DMS79 (cell line): ENCODE results near the gene TOE1.
"Not testable (repeated sequence)": the region's sequence is repeated elsewhere in the genome, so short reads cannot be mapped to it uniquely, and the experiment has no call there.

Source experiments
- DNase-seq: peaks from one replicate; lab custom pipeline; 2025; lab: John Stamatoyannopoulos, UW

The TOE1 gene

GRCh38 chr1:45339789-45340558 lies at the start of gene TOE1, which contains the start of gene MUTYH:
TOE1 (plus strand) TSS chr1:45340170; CDS start chr1:45340253, 83 bp downstream.
MUTYH (minus strand) TSS chr1:45340440; CDS start chr1:45334505, 5,935 bp downstream.
- peak; percentile 88 for DNase-seq

- DNase-seq, result not testable (repeated sequence)
Measured at GRCh38 chr1:45291002-45291401, 49.0 kb upstream of the TOE1 start.

GRCh38 chr1:45291716-45292115 lies 48.3 kb upstream of the TOE1 start:
- no peak for DNase-seq

- no peak for DNase-seq
Measured at GRCh38 chr1:45297666-45298356, 42.2 kb upstream of the TOE1 start.

DNA sequence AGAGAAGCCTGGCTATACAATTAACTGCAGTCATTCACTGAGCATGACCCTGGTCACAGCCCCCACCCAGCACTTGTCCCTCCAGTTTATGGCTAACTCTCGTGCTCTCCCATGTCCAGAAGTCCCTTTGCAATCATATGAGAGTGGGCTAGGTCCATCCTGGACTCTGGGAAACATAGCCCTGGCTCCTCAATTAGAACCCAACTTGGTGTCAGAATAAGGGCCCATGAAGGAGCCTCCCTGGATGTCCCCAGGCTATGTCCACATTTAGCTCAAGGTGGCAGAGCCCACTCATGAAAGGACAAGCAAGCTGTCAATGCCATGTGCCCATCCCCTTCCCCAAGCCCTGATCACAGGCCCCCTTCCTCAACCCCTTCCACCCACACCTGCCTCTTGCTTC lies 40.7 kb upstream of the TOE1 start:
- no peak for DNase-seq

GRCh38 chr1:45299981-45300668 lies 39.8 kb upstream of the TOE1 start:
- peak; percentile 17 for DNase-seq

- no peak for DNase-seq
Measured at GRCh38 chr1:45300669-45300997, 39.3 kb upstream of the TOE1 start.

DNA sequence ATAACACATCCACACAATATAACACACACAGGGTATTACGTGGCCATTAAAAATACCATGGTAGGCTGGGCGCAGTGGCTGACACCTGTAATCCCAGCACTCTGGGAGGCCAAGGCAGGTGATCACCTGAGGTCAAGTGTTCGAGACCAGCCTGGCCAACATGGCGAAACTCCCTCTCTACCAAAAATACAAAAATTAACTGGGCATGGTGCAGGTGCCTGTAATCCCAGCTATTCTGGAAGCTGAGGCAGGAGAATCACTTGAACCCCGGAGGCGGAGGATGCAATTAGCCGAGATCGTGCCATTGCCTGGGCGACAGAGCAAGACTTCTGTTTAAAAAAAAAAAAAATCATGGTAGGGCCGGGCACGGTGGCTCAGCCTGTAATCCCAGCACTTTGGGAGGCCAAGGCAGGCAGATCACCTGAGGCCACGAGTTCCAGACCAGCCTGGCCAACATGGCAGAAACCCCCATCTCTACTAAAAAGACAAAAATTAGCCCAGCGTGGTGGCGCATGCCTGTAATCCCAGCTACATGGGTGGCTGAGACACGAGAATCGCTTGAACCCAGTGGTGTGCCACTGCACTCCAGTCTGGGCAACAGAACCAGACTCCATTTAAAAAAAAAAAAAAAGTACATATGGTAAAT lies 37.3 kb upstream of the TOE1 start:
- DNase-seq, result no peak

- DNase-seq, result peak; percentile 95
Measured at GRCh38 chr1:45303520-45304310, 36.3 kb upstream of the TOE1 start.

DNA sequence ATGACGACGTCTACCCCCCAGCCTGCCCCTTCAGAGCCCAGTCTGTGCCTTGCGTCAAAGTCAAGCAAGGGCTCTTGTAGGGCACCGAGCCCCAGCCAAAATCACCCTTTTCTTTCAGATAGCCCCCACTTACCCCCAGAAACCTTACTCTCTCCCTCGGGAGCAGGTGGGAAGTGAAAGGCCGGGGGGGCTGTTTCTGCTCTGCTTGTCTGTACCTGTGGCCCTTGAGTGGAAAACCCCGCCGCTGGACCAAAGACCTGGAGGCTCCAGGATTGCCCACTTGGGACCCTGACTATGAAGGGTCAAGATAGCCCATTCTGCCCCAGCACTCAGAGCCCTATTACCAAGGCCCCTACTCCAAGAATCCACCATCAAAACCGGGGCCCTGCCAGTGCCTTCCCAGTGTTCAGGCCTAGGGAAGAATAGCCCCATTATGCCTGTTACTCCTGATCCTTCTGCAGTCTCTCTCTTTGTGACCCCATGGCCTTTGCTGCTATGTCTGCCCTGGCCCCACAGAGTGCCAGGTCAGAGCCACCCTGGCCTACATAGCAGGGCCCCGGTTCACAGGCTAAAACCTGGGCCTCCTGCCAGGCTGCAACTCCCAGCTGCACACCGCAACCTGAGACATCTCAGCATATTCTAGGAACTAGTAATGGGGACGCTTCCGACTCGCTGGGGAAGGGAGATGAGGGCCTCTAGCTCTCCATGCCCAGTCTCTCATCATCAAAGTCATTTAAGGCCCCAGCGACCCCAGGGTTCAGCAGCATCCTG lies 35.5 kb upstream of the TOE1 start:
- peak; percentile 40 for DNase-seq

- no peak for DNase-seq
Measured at GRCh38 chr1:45305231-45305630, 34.7 kb upstream of the TOE1 start.

- DNase-seq, result no peak
Measured at GRCh38 chr1:45306319-45306718, 33.7 kb upstream of the TOE1 start.

DNA sequence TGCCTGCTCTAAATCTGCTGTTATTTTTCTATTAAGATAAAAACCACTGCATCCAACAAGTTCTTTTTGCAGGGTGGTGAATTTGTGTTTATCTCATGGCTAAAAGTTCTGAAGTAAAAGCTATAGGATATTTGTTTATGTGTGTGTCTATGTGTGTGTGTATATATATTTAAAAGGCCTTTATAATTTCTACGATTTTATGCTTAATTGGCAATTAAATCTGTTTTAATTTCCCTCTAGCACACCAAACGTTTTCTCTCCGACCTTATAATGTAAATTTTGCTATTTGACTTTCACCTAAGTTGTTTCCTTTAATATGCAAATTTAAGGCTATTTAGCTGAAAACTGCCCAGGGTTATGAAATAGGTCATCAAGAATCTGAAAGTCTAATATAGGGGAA lies 33.1 kb upstream of the TOE1 start:
- DNase-seq, result no peak

GRCh38 chr1:45314266-45314665 lies 25.7 kb upstream of the TOE1 start:
- DNase-seq, result no peak

- no peak for DNase-seq
Measured at GRCh38 chr1:45317166-45317565, 22.8 kb upstream of the TOE1 start.

- no peak for DNase-seq
Measured at GRCh38 chr1:45319761-45320160, 20.2 kb upstream of the TOE1 start.

DNA sequence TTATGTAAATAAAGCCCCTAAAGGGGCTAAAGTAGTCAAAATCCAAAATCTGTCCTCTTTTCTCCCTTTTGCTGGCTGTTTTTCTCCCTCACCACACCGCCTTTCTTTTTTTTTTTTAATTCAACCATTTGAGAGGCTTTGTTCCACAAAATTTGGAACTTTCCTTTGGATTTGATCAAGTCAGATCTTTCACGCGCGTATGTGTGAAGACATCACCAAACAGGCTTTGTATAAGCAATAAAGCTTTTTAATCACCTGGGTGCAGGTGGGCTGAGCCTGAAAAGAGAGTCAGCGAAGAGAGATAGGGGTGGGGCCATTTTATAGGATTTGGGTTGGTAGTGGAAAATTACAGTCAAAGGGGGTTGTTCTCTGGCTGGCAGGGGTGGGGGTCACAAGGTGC lies 18.5 kb upstream of the TOE1 start:
- DNase-seq, result no peak

DNA sequence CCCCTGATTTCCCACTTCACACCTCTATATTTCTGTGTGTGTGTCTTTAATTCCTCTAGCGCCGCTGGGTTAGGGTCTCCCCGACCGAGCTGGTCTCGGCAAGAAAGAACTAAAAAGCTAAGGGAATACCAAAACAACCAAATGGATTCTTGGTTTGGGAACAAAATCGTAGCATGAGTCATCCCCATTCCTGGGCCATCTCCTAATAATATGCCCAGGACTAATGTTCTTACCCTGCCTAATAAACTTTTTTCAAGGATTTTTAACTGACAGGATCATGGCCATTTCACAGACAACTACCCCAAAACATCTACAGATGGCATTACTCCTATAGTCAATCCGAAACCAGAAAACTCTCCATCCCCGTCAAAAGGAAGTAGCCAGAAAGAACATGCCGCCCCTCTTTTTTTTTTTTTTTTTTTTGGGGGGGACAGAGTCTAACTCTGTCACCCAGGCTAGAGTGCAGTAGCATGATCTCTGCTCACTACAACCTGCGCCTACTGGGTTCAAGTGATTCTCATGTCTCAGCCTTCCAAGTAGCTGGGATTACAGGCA lies 17.4 kb upstream of the TOE1 start:
- no peak for DNase-seq

DNA sequence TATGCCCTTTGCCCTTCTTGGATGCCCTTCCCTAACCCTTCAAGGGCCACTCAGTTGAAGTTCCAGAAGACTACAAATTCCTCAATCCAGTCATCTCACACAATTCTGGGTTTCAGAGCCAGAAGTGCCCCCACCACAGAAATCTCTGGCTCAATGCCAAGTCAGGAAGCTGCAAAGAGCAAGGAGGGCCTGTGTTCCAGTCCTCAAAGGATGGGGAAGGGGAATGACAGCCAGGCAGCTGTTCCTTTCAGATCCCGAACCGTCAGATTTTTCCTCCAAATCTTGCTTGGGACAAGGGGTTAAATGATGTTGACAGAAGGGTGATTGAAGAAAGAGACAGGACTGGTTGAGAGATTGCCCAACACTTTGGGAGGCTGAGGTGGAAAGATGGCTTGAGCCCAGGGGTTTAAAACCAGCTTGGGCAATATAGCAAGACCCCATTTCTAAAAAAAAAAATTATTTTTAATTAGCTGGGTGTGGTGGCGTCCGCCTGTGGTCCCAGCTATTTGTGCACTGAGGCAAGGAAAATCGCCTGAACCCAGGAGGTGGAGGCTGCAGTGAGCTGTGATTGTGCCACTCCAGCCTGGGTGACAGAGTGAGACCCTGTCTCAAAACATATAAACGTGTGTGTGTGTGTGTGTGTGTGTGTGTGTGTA lies 14.0 kb upstream of the TOE1 start:
- DNase-seq, result no peak
